Astrocyte (in vitro differentiated cells and primary cell): ENCODE results near the gene TIMM22. TPM values are rescaled to one million over a fixed set of nuclear protein-coding genes. Genes with fewer than 3 reads are reported as not detected.

ENCODE experiments used
- DNase-seq: peaks from one replicate; pipeline ENCODE4 v3.0.0-alpha.2; 2010; ENCODE audit warnings: low read depth
- FAIRE-seq: peaks from 2 replicates; lab custom pipeline; 2011; peaks lifted over from hg19 to GRCh38; lab: Jason Lieb, UNC
- H2AFZ ChIP-seq: 2 replicates; pipeline ENCODE4 v1.6.0; 2012; ENCODE audit warnings: low read depth, low read length, inconsistent platforms
- H3K27ac ChIP-seq: 2 replicates; pipeline ENCODE4 v1.5.1; 2011; ENCODE audit warnings: low read depth, low read length, inconsistent platforms
- H3K27me3 ChIP-seq: 2 replicates; pipeline ENCODE4 v1.6.0; 2011; ENCODE audit warnings: low read length, inconsistent platforms; ENCODE audit not compliant: insufficient read depth
- H3K36me3 ChIP-seq: 2 replicates; pipeline ENCODE4 v1.5.1; 2011; ENCODE audit warnings: low read length, inconsistent platforms; ENCODE audit not compliant: insufficient read depth
- H3K4me1 ChIP-seq: 2 replicates; pipeline ENCODE4 v1.5.1; 2011; ENCODE audit warnings: low read length, inconsistent platforms; ENCODE audit not compliant: insufficient read depth
- H3K4me2 ChIP-seq: 2 replicates; pipeline ENCODE4 v1.6.0; 2012; ENCODE audit warnings: low read length, inconsistent platforms
- H3K4me3 ChIP-seq: 2 replicates; pipeline ENCODE4 v1.5.1; 2011; ENCODE audit warnings: low read depth, mild to moderate bottlenecking, low read length, inconsistent platforms; ENCODE audit not compliant: insufficient read depth
- H3K79me2 ChIP-seq: 2 replicates; pipeline ENCODE4 v1.6.0; 2012; ENCODE audit warnings: mild to moderate bottlenecking, low read length, inconsistent platforms; ENCODE audit not compliant: insufficient read depth
- H3K9ac ChIP-seq: 2 replicates; pipeline ENCODE4 v1.6.0; 2012; ENCODE audit warnings: mild to moderate bottlenecking, low read length, inconsistent platforms
- H3K9me3 ChIP-seq: 2 replicates; pipeline ENCODE4 v1.5.1; 2012; ENCODE audit warnings: low read depth, mild to moderate bottlenecking, low read length, inconsistent platforms; ENCODE audit not compliant: insufficient read depth
- H4K20me1 ChIP-seq: 2 replicates; pipeline ENCODE4 v1.6.0; 2012; ENCODE audit warnings: low read length, inconsistent platforms; ENCODE audit not compliant: insufficient read depth
- H3K27ac Mint-ChIP-seq: one replicate; pipeline ENCODE4 v1.8.0; 2021; ENCODE audit warnings: mild to moderate bottlenecking, mixed read lengths; ENCODE audit not compliant: unreplicated experiment
- H3K27me3 Mint-ChIP-seq: one replicate; pipeline ENCODE4 v1.8.0; 2021; ENCODE audit warnings: low read depth, mixed read lengths; ENCODE audit not compliant: unreplicated experiment
- H3K36me3 Mint-ChIP-seq: one replicate; pipeline ENCODE4 v1.8.0; 2021; ENCODE audit warnings: low read depth, mixed read lengths; ENCODE audit not compliant: unreplicated experiment
- H3K4me1 Mint-ChIP-seq: one replicate; pipeline ENCODE4 v1.8.0; 2021; ENCODE audit warnings: low read depth, mixed read lengths; ENCODE audit not compliant: unreplicated experiment
- H3K4me3 Mint-ChIP-seq: one replicate; pipeline ENCODE4 v1.8.0; 2021; ENCODE audit warnings: mild to moderate bottlenecking, moderate library complexity, mixed read lengths; ENCODE audit not compliant: unreplicated experiment
- H3K9me3 Mint-ChIP-seq: one replicate; pipeline ENCODE4 v1.8.0; 2021; ENCODE audit warnings: mild to moderate bottlenecking, mixed read lengths; ENCODE audit not compliant: unreplicated experiment
- EZH2 ChIP-seq: IDR thresholded peaks from 2 replicates; pipeline ENCODE4 v1.6.1; 2012; ENCODE audit warnings: mild to moderate bottlenecking, low read length, inconsistent platforms; ENCODE audit not compliant: insufficient read depth
- total RNA-seq: library from RNA; stranded (reverse); gene quantifications from 2 replicates; pipeline ENCODE4 v1.2.1, GENCODE V29; 2021
- TF ChIP-seq, protein P1 (sequence below): IDR thresholded peaks from 2 replicates; pipeline ENCODE4 v1.5.1; 2011; ENCODE audit warnings: low read depth, mild to moderate bottlenecking, inconsistent platforms, low read length, moderate library complexity; ENCODE audit not compliant: insufficient read depth

Gene TIMM22
- total RNA-seq, 1 donor from 2014 or later, result 20.0 TPM

DNA sequence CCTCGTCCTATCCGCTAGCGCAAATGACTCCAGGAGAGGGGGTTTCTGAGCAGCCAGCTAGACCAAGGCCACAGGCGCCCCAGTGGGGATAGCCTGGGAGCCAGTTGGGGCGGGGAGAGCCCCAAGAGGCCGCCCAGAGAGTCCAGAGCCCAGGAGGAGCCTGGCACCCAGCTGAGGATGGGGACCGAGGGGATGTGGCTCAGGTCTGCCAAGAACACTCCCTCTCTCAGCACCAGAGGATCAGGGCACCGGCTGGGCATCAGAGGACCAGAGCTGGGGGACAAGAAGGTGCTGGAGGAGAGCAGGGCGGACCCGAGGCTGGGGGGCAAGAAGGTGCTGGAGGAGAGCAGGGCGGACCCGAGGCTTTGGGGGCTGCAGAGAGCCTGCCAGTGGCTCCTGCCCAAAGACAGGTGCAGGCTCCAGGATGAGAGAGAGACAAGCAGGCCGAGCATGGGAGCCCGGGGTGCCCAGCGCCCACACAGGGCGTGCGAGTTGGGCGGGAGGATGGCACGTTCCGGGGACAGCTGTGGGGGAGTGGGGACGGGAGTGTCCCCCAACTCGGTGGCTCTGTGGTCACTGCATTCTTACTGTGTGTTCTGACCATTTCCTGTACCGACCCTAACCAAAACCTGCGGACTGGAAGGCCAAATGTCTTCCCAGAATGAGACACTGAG, 39.4 kb downstream of the TIMM22 start:
- H4K20me1 ChIP-seq, result peaks cover 72% of the 10 kb centered on the region
- no peak for FAIRE-seq
- no peak overlapping the region for H3K9ac ChIP-seq

DNA sequence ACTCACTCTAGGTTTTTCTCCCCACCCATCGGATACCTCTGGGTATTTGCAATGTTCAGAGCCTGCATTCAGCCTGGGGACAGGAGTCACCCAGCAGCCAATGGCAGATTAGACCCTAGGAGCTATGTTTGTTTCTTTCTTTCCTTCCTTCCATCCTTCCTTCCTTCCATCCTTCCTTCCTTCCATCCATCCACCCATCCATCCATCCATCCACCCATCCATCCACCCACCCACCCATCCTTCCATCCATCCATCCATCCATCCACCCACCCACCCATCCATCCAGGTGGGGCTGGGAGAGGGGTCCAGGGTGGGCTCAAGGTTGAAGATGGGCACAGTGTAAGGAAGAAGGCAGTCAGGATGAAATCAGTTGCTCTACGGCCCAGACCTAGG, 39.9 kb downstream of the TIMM22 start:
- no peaks in the 10 kb centered on the region for H3K9me3 ChIP-seq

More for the DNA sequence above, 39.4 kb downstream of the TIMM22 start:
- no peak for DNase-seq
- Histone ChIP-seq H3K9me3 (no peaks in the 10 kb centered on the region), H3K27me3 (no peaks in the 10 kb centered on the region), H3K27ac (no peak overlapping the region), H2AFZ (no peak overlapping the region), H3K4me3 (no peak overlapping the region), H3K36me3 (no peaks in the 10 kb centered on the region), H3K79me2 (no peaks in the 10 kb centered on the region), H3K4me2 (no peak overlapping the region), H3K4me1 (no peaks in the 10 kb centered on the region)
- Mint-ChIP-seq H3K36me3 (peaks cover 8% of the 10 kb centered on the region), H3K4me3 (no peak overlapping the region), H3K27me3 (no peaks in the 10 kb centered on the region), H3K4me1 (no peaks in the 10 kb centered on the region), H3K27ac (no peak overlapping the region), H3K9me3 (no peaks in the 10 kb centered on the region)
- TF ChIP-seq, protein P1, sequence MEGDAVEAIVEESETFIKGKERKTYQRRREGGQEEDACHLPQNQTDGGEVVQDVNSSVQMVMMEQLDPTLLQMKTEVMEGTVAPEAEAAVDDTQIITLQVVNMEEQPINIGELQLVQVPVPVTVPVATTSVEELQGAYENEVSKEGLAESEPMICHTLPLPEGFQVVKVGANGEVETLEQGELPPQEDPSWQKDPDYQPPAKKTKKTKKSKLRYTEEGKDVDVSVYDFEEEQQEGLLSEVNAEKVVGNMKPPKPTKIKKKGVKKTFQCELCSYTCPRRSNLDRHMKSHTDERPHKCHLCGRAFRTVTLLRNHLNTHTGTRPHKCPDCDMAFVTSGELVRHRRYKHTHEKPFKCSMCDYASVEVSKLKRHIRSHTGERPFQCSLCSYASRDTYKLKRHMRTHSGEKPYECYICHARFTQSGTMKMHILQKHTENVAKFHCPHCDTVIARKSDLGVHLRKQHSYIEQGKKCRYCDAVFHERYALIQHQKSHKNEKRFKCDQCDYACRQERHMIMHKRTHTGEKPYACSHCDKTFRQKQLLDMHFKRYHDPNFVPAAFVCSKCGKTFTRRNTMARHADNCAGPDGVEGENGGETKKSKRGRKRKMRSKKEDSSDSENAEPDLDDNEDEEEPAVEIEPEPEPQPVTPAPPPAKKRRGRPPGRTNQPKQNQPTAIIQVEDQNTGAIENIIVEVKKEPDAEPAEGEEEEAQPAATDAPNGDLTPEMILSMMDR, result no peak
- no peak for TF ChIP-seq EZH2

More for the DNA sequence above, 39.9 kb downstream of the TIMM22 start:
- Mint-ChIP-seq H3K36me3 (peaks cover 9% of the 10 kb centered on the region), H3K4me3 (no peak overlapping the region), H3K4me1 (no peaks in the 10 kb centered on the region), H3K27me3 (no peaks in the 10 kb centered on the region), H3K9me3 (no peaks in the 10 kb centered on the region), H3K27ac (no peak overlapping the region)
- FAIRE-seq, result no peak
- no peak overlapping the region for H3K27ac ChIP-seq
- TF ChIP-seq EZH2, result no peak
- TF ChIP-seq, protein P1, result no peak
- H2AFZ ChIP-seq, result no peak overlapping the region
- no peaks in the 10 kb centered on the region for H3K27me3 ChIP-seq
- H3K4me2 ChIP-seq, result no peak overlapping the region
- DNase-seq, result no peak
- no peaks in the 10 kb centered on the region for H3K36me3 ChIP-seq
- no peak overlapping the region for H3K4me3 ChIP-seq
- no peaks in the 10 kb centered on the region for H3K4me1 ChIP-seq
- peaks cover 74% of the 10 kb centered on the region for H4K20me1 ChIP-seq
- no peaks in the 10 kb centered on the region for H3K79me2 ChIP-seq
- H3K9ac ChIP-seq, result no peak overlapping the region
